Upper lobe of left lung (tissue), 6 donors: ENCODE results near the gene MAMLD1. TPM values are rescaled to one million over a fixed set of nuclear protein-coding genes. Genes with fewer than 3 reads are reported as not detected.

Source experiments
- ATAC-seq, 2 donors: fragments of 200-7000 bp; cut with Tn5 transposase; one replicate each; pipeline ENCODE4 v1.9.1; 2022; ENCODE audit warnings: mild to moderate bottlenecking in 2 of 2, moderate library complexity in 2 of 2; ENCODE audit not compliant: low FRiP score in 2 of 2
- DNase-seq, 2 donors: peaks; one replicate each; pipeline ENCODE4 v3.0.0-alpha.2; 2019 to 2020
- H3K27ac ChIP-seq, 4 donors: fragments of 200-600 bp; sonication (generic); one replicate each; pipeline ENCODE4 v1.5.1; 2016 to 2019
- H3K27me3 ChIP-seq, 4 donors: fragments of 200-600 bp; sonication (generic); one replicate each; pipeline ENCODE4 v1.5.1; 2017 to 2019
- H3K36me3 ChIP-seq, 4 donors: fragments of 200-600 bp; sonication (generic); one replicate each; pipeline ENCODE4 v1.5.1; 2016 to 2019
- H3K4me1 ChIP-seq, 4 donors: fragments of 200-600 bp; sonication (generic); one replicate each; pipeline ENCODE4 v1.5.1; 2018 to 2019
- H3K4me3 ChIP-seq, 4 donors: fragments of 200-600 bp; sonication (generic); one replicate each; pipeline ENCODE4 v1.5.1; 2017 to 2019; ENCODE audit warnings: mild to moderate bottlenecking in 2 of 4, moderate library complexity in 1 of 4
- H3K9me3 ChIP-seq, 4 donors: fragments of 200-600 bp; sonication (generic); one replicate each; pipeline ENCODE4 v1.5.1; 2018 to 2019
- CTCF ChIP-seq, 6 experiments: fragments of 450-650 bp in 4 of 6; fragments of 200-600 bp in 2 of 6; sonication (generic) in 2 of 6; IDR thresholded peaks; one replicate each; pipeline ENCODE4 v1.5.1; 2016 to 2019; ENCODE audit warnings: antibody characterized with exemption in 6 of 6
- EP300 ChIP-seq, 4 donors: sonication (generic); formaldehyde crosslinking; IDR thresholded peaks; one replicate each; pipeline ENCODE4 v1.5.1; 2017; ENCODE audit warnings: antibody characterized with exemption in 4 of 4, control low read depth in 2 of 4
- POLR2A ChIP-seq, 4 donors: fragments of 450-650 bp; IDR thresholded peaks; one replicate each; pipeline ENCODE4 v1.5.1; 2016 to 2017; ENCODE audit warnings: antibody characterized with exemption in 4 of 4, mild to moderate bottlenecking in 2 of 4
- POLR2AphosphoS5 ChIP-seq, 2 donors: sonication (generic); formaldehyde crosslinking; IDR thresholded peaks; one replicate each; pipeline ENCODE4 v1.5.1; 2017; ENCODE audit warnings: antibody characterized with exemption in 2 of 2
- WGBS, 2 donors: methylation state at CpG; one replicate each; pipeline ENCODE4 v1.1.5; 2017 to 2018; 5-methylcytosine and 5-hydroxymethylcytosine counted together
- total RNA-seq, 6 donors: library from RNA; depleted of rRNA in 4 of 6; stranded (reverse); fragments of >200 nt in 4 of 6; gene quantifications; one replicate each; pipeline versions ENCODE4 v1.1.0 to v1.2.1, GENCODE V29; 2016 to 2021
- donor health status: DM: no; HTN: no; CAD: no; lungs with moderate emphysema.
- donor health status: DM: no; HTN: yes; CAD: no; lungs with severe emphysema.

The MAMLD1 gene
- total RNA-seq, 6 donors from 2014 or later: 1.1 to 7.8 (median 3.7) TPM

GRCh38 chrX:150454508-150455214 lies 91.5 kb downstream of the MAMLD1 start:
- H3K36me3 ChIP-seq: no peaks in the 10 kb centered on the region
- no peaks in the 10 kb centered on the region for H3K9me3 ChIP-seq
- ATAC-seq (no peak), DNase-seq (no peak)
- no peak overlapping the region for H3K4me3 ChIP-seq
- H3K4me1 ChIP-seq: peaks cover 0 to 5% (median 0%) of the 10 kb centered on the region in 4 donors
- H3K27me3 ChIP-seq: no peaks in the 10 kb centered on the region
- TF ChIP-seq POLR2AphosphoS5 (IDR thresholded peaks at IDR 0.05) (no peak), EP300 (IDR thresholded peaks at IDR 0.05) (no peak), CTCF (IDR thresholded peaks at IDR 0.05) (no peak), POLR2A (IDR thresholded peaks at IDR 0.05) (no peak)
- H3K27ac ChIP-seq: no peak overlapping the region
- WGBS, 2 donors: 74 to 75% methylated on average over 5 of the region's 5 CpGs

DNA sequence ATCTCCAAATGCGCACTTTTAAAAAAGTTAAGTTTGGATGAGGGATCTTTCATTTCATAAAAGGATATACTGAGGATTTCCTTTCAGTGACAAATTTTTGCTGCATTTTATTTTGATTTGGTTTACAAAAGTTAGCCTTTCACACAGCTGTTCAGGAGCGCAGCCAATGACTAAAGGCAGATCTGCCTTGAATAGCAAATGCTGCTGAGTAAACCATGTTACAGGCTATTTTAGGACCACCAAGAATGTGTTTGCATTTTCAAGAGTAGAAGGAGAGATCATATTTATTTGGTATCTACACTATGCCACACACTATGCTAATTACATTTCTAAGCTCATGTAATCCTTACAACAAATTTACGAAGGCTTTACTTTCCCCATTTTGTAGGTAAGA lies 92.1 kb downstream of the MAMLD1 start:
- DNase-seq (no peak), ATAC-seq (no peak)
- H3K4me3 ChIP-seq: no peak overlapping the region
- no peaks in the 10 kb centered on the region for H3K27me3 ChIP-seq
- no peaks in the 10 kb centered on the region for H3K9me3 ChIP-seq
- H3K36me3 ChIP-seq: no peaks in the 10 kb centered on the region
- H3K4me1 ChIP-seq: peaks cover 0 to 5% (median 0%) of the 10 kb centered on the region in 4 donors
- 84 to 86% methylated on average over 3 of the region's 3 CpGs for WGBS, 2 donors
- TF ChIP-seq POLR2A (IDR thresholded peaks at IDR 0.05) (no peak), CTCF (IDR thresholded peaks at IDR 0.05) (no peak)
- no peak overlapping the region for H3K27ac ChIP-seq

DNA sequence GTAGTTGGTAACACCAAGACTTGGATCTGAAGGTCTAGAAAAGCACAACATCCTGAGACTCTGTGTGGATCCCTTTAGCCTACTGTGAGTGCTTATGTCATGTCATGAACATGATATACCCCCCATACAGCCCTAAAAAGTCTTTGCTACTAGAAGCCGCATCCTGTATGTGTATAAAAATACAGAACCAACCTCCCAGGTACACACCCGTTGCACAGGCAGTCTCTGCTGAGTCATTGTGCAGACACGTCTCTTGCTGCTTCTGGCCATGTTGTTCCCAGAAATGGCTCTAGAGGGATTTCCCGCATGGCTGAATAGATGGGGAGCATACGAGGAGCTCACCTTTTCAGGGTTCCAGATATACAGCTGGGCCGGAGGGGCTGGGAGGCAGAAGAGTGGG lies 93.3 kb downstream of the MAMLD1 start:
- no peaks in the 10 kb centered on the region for H3K36me3 ChIP-seq
- DNase-seq: no peak

DNA sequence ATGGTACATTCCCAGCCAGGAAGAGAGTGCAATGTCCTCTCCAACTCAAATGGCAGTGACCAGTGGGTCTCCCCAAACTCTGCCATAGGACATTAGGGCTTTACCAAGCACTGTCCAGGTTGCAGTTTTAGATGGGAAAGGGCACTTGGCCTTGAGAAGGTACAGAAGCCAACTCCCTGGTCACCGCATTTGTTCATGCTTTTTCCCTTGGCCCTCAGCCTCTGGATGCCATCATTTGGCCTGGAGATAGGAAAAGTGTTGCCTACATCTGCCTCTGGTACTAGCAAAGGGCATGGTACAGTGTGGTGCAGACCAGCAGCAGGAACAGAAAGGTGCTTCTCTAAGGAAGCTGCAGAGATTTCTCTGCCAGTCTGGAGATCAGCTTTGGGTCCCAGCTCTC lies 93.8 kb downstream of the MAMLD1 start:
- ATAC-seq (no peak), DNase-seq (no peak)
- no peak overlapping the region for H3K27ac ChIP-seq
- WGBS, 2 donors: 95% methylated on average over 1 of the region's 1 CpG; no CpG with 5 or more reads in 1 of the 2 donors
- H3K4me3 ChIP-seq: no peak overlapping the region
- no peaks in the 10 kb centered on the region for H3K9me3 ChIP-seq
- TF ChIP-seq POLR2A (IDR thresholded peaks at IDR 0.05) (no peak), EP300 (IDR thresholded peaks at IDR 0.05) (no peak), POLR2AphosphoS5 (IDR thresholded peaks at IDR 0.05) (no peak), CTCF (IDR thresholded peaks at IDR 0.05) (no peak)
- H3K27me3 ChIP-seq: no peaks in the 10 kb centered on the region
- H3K4me1 ChIP-seq: peaks cover 0 to under 1% (median 0%) of the 10 kb centered on the region in 4 donors
- no peaks in the 10 kb centered on the region for H3K36me3 ChIP-seq

More for the DNA sequence above, 93.3 kb downstream of the MAMLD1 start:
- no peak for TF ChIP-seq CTCF (IDR thresholded peaks at IDR 0.05)
- TF ChIP-seq POLR2A (IDR thresholded peaks at IDR 0.05): no peak
- TF ChIP-seq EP300 (IDR thresholded peaks at IDR 0.05): no peak
- no peak for TF ChIP-seq POLR2AphosphoS5 (IDR thresholded peaks at IDR 0.05)
- no peak overlapping the region for H3K27ac ChIP-seq
- H3K9me3 ChIP-seq: no peaks in the 10 kb centered on the region
- H3K4me1 ChIP-seq: peaks cover 0 to 5% (median 0%) of the 10 kb centered on the region in 4 donors
- no peak for ATAC-seq
- no peak overlapping the region for H3K4me3 ChIP-seq
- 72% methylated on average over 6 of the region's 6 CpGs; no CpG with 5 or more reads in 1 of the 2 donors for WGBS, 2 donors
- H3K27me3 ChIP-seq: no peaks in the 10 kb centered on the region

DNA sequence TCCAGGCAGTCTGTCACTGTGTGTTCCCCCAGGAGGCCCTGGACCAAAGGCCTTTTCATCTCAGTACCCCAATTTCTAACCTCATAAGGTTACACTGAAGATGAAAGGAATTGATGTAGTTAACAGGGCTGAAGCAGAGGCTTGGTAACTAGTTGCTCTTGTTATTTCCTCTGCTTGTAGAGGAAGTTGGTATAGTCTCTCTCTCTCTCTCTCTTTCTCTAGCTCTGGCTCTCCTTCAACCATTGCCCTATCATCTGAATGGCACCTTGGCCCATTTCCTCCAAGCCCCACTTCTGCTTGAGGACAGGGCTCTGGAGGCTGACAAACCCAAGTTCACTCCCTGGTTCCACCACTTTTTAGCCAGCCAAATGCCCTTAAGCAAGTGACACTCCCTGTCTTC lies 96.1 kb downstream of the MAMLD1 start:
- no peaks in the 10 kb centered on the region for H3K36me3 ChIP-seq
- H3K27me3 ChIP-seq: no peaks in the 10 kb centered on the region
- ATAC-seq (no peak), DNase-seq (no peak)
- H3K4me3 ChIP-seq: no peak overlapping the region
- H3K9me3 ChIP-seq: no peaks in the 10 kb centered on the region
- no peak overlapping the region for H3K27ac ChIP-seq
- H3K4me1 ChIP-seq: no peaks in the 10 kb centered on the region
- TF ChIP-seq CTCF (IDR thresholded peaks at IDR 0.05): no peak
- no peak for TF ChIP-seq POLR2AphosphoS5 (IDR thresholded peaks at IDR 0.05)
- no peak for TF ChIP-seq EP300 (IDR thresholded peaks at IDR 0.05)
- no peak for TF ChIP-seq POLR2A (IDR thresholded peaks at IDR 0.05)
